SK-N-MC (cell line): ENCODE measurements around the gene COL16A1.

Experiments
- EZH2 ChIP-seq: fragments of 200-600 bp; sonication (generic); IDR thresholded peaks from one replicate; pipeline ENCODE4 v1.6.1; 2017; ENCODE audit warnings: antibody characterized with exemption
- POLR2AphosphoS5 ChIP-seq: IDR thresholded peaks from 2 replicates; pipeline ENCODE4 v1.6.1; 2012; ENCODE audit warnings: mild to moderate bottlenecking, low read depth, low read length, borderline replicate concordance

DNA sequence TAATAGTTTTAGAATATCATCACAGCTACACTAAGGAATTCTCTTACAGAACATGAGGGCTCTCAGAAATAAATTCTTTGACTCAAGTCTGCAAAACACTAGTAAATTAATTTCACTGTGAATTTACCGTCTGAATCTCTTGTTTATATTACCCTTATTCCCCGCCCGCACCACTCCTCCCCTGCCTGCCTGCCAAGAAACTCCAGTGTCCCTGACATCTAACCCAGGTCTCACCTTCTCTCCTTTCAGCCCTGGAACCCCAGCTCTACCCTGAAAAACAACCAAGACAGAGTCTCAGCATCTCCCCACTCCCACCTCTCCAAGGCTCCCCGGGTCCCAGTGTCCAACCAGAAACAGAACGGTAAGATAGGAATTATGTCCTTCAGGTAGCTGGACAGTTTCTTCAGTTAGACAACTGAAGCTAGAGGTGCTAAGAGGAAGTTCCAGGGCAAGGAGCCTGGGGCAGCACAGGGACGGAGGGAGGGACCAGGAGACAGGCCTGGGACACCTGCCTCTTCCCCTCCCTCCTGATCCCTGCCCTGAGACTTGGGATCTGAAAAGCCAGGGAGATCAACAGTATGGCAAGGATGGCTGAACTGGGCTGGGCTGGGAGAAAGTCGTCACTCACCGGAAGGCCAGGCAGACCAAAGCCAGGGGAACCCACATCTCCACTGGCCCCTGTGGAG is 15.4 kb downstream of the COL16A1 start:
- TF ChIP-seq POLR2AphosphoS5 (no peak), EZH2 (no peak)
